NB4 (cell line): ENCODE measurements around the gene EVA1A.

Experiments used
- CTCF ChIP-seq: IDR thresholded peaks from one replicate; pipeline ENCODE4 v1.5.1; 2012; ENCODE audit warnings: low read depth, low read length
- MAX ChIP-seq: IDR thresholded peaks from 2 replicates; pipeline ENCODE4 v1.6.1; 2011; ENCODE audit warnings: low read depth, low read length
- MYC ChIP-seq: IDR thresholded peaks from 2 replicates; pipeline ENCODE4 v1.6.1; 2011; ENCODE audit warnings: low read depth, low read length
- POLR2A ChIP-seq: IDR thresholded peaks from 2 replicates; pipeline ENCODE4 v1.6.1; 2011; ENCODE audit warnings: mild to moderate bottlenecking; ENCODE audit not compliant: insufficient read length; ENCODE audit errors: extremely low read depth

- TF ChIP-seq CTCF (no peak), POLR2A (no peak), MYC (no peak), MAX (no peak)
Measured at GRCh38 chr2:75568174-75568573, 7.4 kb upstream of the EVA1A start.
